ENCODE data around the gene PTGDS. TPM values are rescaled to one million over a fixed set of nuclear protein-coding genes. Genes with fewer than 3 reads are reported as not detected.
A peak's percentile ranks its signal among the peaks of the same experiment; 100 is the strongest.

PTGDS gene
- polyA plus RNA-seq, 4 donors = 0.86 to 38.0 (median 19.4) TPM

DNA sequence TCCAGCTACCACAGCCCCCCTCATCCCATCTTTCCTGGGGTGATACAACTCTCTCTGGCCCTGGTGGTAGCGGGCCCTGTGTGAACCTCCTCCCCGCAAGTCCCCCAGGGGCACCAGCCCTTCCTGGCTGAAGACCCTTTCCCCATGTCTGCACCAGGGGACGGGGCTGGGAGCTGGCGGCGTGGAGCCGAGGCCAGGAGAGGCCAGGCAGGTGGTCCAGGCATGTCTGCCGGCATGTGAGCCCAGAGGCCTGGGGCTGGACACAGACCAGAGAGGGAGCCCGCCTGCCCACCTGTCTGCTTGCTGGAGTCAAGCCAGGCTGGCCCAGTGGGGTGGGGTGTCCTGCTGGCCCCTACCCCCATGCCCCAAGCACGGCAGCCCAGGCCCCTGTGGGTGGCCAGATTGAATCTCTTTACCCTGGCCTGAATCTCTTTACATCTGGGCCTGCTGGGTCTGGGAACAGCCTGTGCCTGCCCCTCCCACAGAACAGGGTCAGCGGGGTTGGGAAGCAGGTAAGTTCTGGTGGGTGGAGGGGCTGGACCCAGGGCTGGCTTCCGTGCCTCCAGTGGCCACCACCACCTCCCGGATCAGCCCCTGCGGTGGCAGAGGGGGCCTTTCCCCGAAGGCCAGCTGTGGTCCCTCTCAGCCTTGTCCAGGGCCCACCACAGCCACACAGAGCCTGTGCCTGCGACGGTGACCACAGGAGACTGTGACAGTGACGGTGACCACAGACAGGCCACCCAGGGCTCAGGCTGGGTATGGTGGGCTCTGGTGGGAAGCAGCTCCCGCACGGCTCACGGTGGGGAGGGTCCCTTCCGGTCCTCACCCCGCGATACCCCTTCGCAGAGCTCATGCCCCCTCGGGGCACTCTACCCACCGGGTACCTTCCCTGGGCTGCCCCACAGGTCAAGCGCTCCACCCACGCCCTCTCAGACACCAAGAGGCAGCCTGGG is 18.1 kb upstream of the PTGDS start:
- Histone ChIP-seq H3K9me3 (ENCODE audit: control insufficient read depth in 2 of 2, insufficient read depth in 1 of 2, low read depth in 1 of 2, low read length in 1 of 2) (no peaks in the 10 kb centered on the region), H3K27me3 (ENCODE audit: control insufficient read depth in 3 of 3, insufficient read depth in 3 of 3, low read length in 3 of 3) (no peaks in the 10 kb centered on the region), H3K4me3 (ENCODE audit: low read depth in 1 of 3, low read length in 3 of 3) (no peak overlapping the region), H3K27ac (ENCODE audit: low read depth in 1 of 3, low read length in 2 of 3) (no peak overlapping the region), H3K4me1 (ENCODE audit: control insufficient read depth in 3 of 3, insufficient read depth in 2 of 3, low read depth in 1 of 3, low read length in 2 of 3) (peaks cover 0 to 2% (median 0%) of the 10 kb centered on the region in 3 donors), H3K36me3 (ENCODE audit: control insufficient read depth in 3 of 3, insufficient read depth in 2 of 3, low read depth in 1 of 3, low read length in 3 of 3) (peaks cover 0 to 19% (median 0%) of the 10 kb centered on the region in 3 donors)
- DNase-seq (no peak), FAIRE-seq (no peak)
- 75 to 87% (median 85%) methylated on average over 18 to 28 of the region's 28 CpGs for WGBS, 3 donors

DNA sequence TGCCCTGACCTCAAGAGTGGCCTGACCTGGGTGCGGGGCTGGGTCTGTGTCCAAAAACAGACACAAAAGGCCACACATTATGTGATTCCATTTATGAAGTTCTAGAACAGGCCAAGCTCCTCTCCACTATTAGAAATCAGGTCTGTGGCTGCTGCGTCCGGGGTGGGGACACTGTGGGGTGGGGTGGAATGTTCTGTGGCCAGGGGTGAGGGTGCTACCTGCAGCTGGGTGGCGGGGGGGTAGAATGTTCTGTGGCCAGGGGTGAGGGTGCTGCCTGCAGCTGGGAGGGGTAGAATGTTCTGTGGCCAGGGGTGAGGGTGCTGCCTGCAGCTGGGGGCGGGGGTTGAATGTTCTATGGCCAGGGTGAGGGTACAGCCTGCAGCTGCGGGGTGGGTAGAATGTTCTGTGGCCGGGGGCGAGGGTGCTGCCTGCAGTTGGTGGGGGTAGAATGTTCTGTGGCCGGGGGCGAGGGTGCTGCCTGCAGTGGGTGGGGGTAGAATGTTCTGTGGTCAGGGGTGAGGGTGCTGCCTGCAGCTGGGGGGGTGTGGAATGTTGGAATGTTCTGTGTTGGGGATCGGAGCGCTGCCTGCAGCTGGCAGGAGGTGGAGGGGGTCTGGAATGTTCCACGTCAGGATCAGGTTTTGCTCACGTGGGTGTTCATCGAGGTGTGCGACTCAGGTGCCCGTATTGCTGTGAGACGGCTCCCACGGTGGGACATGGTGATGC is 16.9 kb upstream of the PTGDS start:
- FAIRE-seq (no peak), DNase-seq (no peak)
- Histone ChIP-seq H3K4me3 (ENCODE audit: low read depth in 1 of 3, low read length in 3 of 3) (no peak overlapping the region), H3K36me3 (ENCODE audit: control insufficient read depth in 3 of 3, insufficient read depth in 2 of 3, low read depth in 1 of 3, low read length in 3 of 3) (peaks cover 0 to 9% (median 0%) of the 10 kb centered on the region in 3 donors), H3K9me3 (ENCODE audit: control insufficient read depth in 2 of 2, insufficient read depth in 1 of 2, low read depth in 1 of 2, low read length in 1 of 2) (no peaks in the 10 kb centered on the region), H3K4me1 (ENCODE audit: control insufficient read depth in 3 of 3, insufficient read depth in 2 of 3, low read depth in 1 of 3, low read length in 2 of 3) (peaks cover 0 to 10% (median 2%) of the 10 kb centered on the region in 3 donors), H3K27ac (ENCODE audit: low read depth in 1 of 3, low read length in 2 of 3) (no peak overlapping the region), H3K27me3 (ENCODE audit: control insufficient read depth in 3 of 3, insufficient read depth in 3 of 3, low read length in 3 of 3) (no peaks in the 10 kb centered on the region)
- 54 to 74% (median 60%) methylated on average over 17 to 19 of the region's 19 CpGs for WGBS, 3 donors

DNA sequence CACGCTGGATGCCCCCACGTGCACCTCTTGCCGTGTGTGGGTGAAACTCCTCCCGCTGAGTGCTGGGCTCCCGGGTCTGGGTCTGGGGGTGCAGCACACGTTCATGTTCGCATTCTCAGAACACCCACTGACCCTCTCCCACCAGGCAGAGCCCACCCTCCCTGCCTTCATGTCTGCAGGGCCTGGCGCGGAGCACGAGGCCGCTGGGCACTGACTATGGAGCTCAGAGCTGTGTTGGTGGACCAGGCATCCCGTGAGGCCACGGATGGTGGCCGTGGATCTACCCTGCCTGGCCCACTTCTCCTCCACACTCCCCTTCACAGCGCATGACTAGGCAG is 16.4 kb upstream of the PTGDS start:
- Histone ChIP-seq H3K27me3 (ENCODE audit: control insufficient read depth in 3 of 3, insufficient read depth in 3 of 3, low read length in 3 of 3) (peaks cover 0 to 5% (median 0%) of the 10 kb centered on the region in 3 donors), H3K4me1 (ENCODE audit: control insufficient read depth in 3 of 3, insufficient read depth in 2 of 3, low read depth in 1 of 3, low read length in 2 of 3) (peaks cover 0 to 10% (median 2%) of the 10 kb centered on the region in 3 donors), H3K36me3 (ENCODE audit: control insufficient read depth in 3 of 3, insufficient read depth in 2 of 3, low read depth in 1 of 3, low read length in 3 of 3) (peaks cover 0 to 4% (median 0%) of the 10 kb centered on the region in 3 donors), H3K27ac (ENCODE audit: low read depth in 1 of 3, low read length in 2 of 3) (peak overlapping the region in 1 of 3 donors; percentile 8), H3K9me3 (ENCODE audit: control insufficient read depth in 2 of 2, insufficient read depth in 1 of 2, low read depth in 1 of 2, low read length in 1 of 2) (no peaks in the 10 kb centered on the region), H3K4me3 (ENCODE audit: low read depth in 1 of 3, low read length in 3 of 3) (no peak overlapping the region)
- no peak for FAIRE-seq
- DNase-seq = no peak
- WGBS, 3 donors = 81 to 91% (median 86%) methylated on average over 14 to 15 of the region's 15 CpGs

DNA sequence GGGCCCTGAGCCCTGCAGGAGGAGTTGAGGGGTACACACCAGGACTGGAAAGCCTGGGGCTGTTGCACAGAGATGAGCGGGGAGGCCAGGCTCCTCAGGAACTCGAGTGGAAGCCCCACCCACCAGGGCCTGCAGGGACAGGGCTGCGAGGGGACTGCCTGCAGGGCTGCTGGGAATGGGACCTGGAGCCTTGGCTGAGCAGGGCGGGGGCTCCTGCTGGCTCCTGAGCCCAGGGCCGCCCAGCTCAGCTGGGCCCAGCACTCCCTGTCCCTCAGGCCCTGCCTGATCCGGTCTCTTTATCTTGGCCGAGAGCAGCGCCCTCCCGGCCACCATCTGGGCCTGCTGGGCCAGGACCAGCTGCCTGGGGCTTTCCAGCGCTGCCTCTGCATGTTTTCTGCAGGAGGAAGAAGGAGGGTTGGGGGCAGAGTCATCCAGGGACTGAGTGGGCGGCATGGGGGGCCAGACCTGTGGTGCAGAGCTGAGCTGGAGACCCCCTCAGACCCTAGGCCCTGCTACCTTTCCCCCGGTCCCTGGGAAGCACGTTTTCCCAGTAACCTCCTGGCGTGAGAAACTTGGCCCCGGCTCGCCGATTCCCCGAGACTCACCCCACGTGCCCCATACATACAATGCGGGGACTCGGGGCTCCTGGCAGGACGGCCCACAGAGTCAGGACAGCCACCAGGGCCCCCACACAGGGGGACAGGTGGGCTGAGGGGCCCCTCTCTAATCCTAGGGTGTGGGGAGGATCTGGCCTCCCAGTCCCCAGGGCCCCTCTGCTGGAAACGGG is 15.8 kb upstream of the PTGDS start:
- DNase-seq (no peak), FAIRE-seq (no peak)
- 63 to 73% (median 69%) methylated on average over 22 to 23 of the region's 23 CpGs for WGBS, 3 donors
- Histone ChIP-seq H3K4me1 (ENCODE audit: control insufficient read depth in 3 of 3, insufficient read depth in 2 of 3, low read depth in 1 of 3, low read length in 2 of 3) (peaks cover 0 to 13% (median 2%) of the 10 kb centered on the region in 3 donors), H3K4me3 (ENCODE audit: low read depth in 1 of 3, low read length in 3 of 3) (no peak overlapping the region), H3K9me3 (ENCODE audit: control insufficient read depth in 2 of 2, insufficient read depth in 1 of 2, low read depth in 1 of 2, low read length in 1 of 2) (no peaks in the 10 kb centered on the region), H3K36me3 (ENCODE audit: control insufficient read depth in 3 of 3, insufficient read depth in 2 of 3, low read depth in 1 of 3, low read length in 3 of 3) (no peaks in the 10 kb centered on the region), H3K27ac (ENCODE audit: low read depth in 1 of 3, low read length in 2 of 3) (no peak overlapping the region), H3K27me3 (ENCODE audit: control insufficient read depth in 3 of 3, insufficient read depth in 3 of 3, low read length in 3 of 3) (peaks cover 0 to 9% (median 0%) of the 10 kb centered on the region in 3 donors)

DNA sequence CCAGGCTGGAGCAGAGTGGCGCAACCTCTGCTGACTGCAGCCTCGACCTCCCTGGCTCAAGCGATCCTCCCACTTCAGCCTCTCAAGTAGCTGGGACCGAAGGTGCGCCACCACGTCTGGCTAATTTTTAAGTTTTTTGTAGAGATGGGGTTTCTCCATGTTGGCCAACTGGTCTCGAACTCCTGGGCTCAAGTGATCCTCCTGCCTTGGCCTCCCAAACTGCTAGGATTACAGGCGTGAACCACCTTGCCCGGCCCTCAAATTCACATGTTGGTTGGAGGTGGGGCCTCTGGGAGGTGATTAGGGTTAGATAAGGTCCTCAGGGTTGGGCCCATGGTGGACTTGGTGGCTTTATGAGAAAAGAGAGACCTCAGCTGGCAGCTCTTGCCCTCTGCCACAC is 15.1 kb upstream of the PTGDS start:
- DNase-seq (no peak), FAIRE-seq (no peak)
- H3K36me3 ChIP-seq (ENCODE audit: control insufficient read depth in 3 of 3, insufficient read depth in 2 of 3, low read depth in 1 of 3, low read length in 3 of 3) = no peaks in the 10 kb centered on the region
- H3K4me1 ChIP-seq (ENCODE audit: control insufficient read depth in 3 of 3, insufficient read depth in 2 of 3, low read depth in 1 of 3, low read length in 2 of 3) = peaks cover 0 to 13% (median 2%) of the 10 kb centered on the region in 3 donors
- H3K27ac ChIP-seq (ENCODE audit: low read depth in 1 of 3, low read length in 2 of 3) = no peak overlapping the region
- 83 to 93% (median 90%) methylated on average over 9 of the region's 9 CpGs for WGBS, 3 donors
- H3K9me3 ChIP-seq (ENCODE audit: control insufficient read depth in 2 of 2, insufficient read depth in 1 of 2, low read depth in 1 of 2, low read length in 1 of 2) = no peaks in the 10 kb centered on the region
- H3K4me3 ChIP-seq (ENCODE audit: low read depth in 1 of 3, low read length in 3 of 3) = no peak overlapping the region
- peaks cover 0 to 9% (median 0%) of the 10 kb centered on the region in 3 donors for H3K27me3 ChIP-seq (ENCODE audit: control insufficient read depth in 3 of 3, insufficient read depth in 3 of 3, low read length in 3 of 3)

DNA sequence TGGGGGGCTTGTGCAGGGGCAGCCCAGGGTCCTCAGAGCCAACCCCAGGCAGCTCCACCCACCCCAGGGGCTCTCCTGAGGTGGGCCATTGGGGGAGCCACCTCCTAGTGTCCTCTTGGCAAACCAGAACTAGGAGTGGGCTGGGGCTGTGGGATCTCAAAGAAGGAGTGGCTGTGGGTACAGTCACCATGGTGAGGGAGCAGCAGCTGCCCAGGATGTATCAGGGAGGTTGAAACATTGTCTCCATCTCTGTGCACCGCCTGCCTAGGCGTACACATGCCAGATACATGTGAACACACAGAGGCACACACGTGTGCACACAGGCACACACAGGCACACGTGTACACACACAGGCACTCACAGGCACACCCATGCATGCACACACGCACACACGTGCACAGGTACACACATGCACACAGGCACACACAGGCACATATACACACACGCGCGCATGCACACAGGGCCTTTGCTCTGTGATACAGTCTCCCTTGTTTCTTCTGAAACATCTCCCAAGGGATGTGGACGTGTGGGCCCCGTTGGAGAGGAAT is 14.5 kb upstream of the PTGDS start:
- no peak for FAIRE-seq

DNA sequence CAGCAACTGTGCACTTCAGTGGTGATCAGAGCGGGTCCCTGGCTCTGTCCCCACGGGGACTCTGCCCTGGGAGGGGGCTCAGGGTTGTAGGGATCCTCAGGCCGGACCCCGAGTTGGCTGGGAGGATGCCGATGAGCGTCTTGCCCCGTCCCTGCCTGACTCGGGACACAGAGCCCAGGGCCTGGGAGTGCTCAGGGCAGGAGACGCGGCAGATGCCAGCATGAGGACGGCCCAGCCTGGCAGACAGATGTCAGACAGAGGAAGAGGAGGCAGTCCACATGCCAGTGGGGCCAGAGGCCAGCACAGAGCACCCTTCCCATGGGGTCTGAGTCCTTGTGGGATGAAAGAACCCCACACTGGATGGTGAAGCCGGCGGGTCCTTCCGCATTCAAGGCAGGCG is 14.0 kb upstream of the PTGDS start:
- Histone ChIP-seq H3K4me3 (ENCODE audit: low read depth in 1 of 3, low read length in 3 of 3) (no peak overlapping the region), H3K4me1 (ENCODE audit: control insufficient read depth in 3 of 3, insufficient read depth in 2 of 3, low read depth in 1 of 3, low read length in 2 of 3) (peaks cover 0 to 13% (median 2%) of the 10 kb centered on the region in 3 donors), H3K27me3 (ENCODE audit: control insufficient read depth in 3 of 3, insufficient read depth in 3 of 3, low read length in 3 of 3) (peaks cover 0 to 9% (median 0%) of the 10 kb centered on the region in 3 donors), H3K9me3 (ENCODE audit: control insufficient read depth in 2 of 2, insufficient read depth in 1 of 2, low read depth in 1 of 2, low read length in 1 of 2) (no peaks in the 10 kb centered on the region), H3K27ac (ENCODE audit: low read depth in 1 of 3, low read length in 2 of 3) (no peak overlapping the region), H3K36me3 (ENCODE audit: control insufficient read depth in 3 of 3, insufficient read depth in 2 of 3, low read depth in 1 of 3, low read length in 3 of 3) (no peaks in the 10 kb centered on the region)
- DNase-seq = no peak
- FAIRE-seq = no peak
- 87 to 92% (median 87%) methylated on average over 12 to 15 of the region's 15 CpGs for WGBS, 3 donors

More for the DNA sequence above, 14.5 kb upstream of the PTGDS start:
- peaks cover 0 to 13% (median 2%) of the 10 kb centered on the region in 3 donors for H3K4me1 ChIP-seq (ENCODE audit: control insufficient read depth in 3 of 3, insufficient read depth in 2 of 3, low read depth in 1 of 3, low read length in 2 of 3)
- DNase-seq = no peak
- no peaks in the 10 kb centered on the region for H3K36me3 ChIP-seq (ENCODE audit: control insufficient read depth in 3 of 3, insufficient read depth in 2 of 3, low read depth in 1 of 3, low read length in 3 of 3)
- H3K4me3 ChIP-seq (ENCODE audit: low read depth in 1 of 3, low read length in 3 of 3) = no peak overlapping the region
- peaks cover 0 to 9% (median 0%) of the 10 kb centered on the region in 3 donors for H3K27me3 ChIP-seq (ENCODE audit: control insufficient read depth in 3 of 3, insufficient read depth in 3 of 3, low read length in 3 of 3)
- H3K9me3 ChIP-seq (ENCODE audit: control insufficient read depth in 2 of 2, insufficient read depth in 1 of 2, low read depth in 1 of 2, low read length in 1 of 2) = no peaks in the 10 kb centered on the region
- H3K27ac ChIP-seq (ENCODE audit: low read depth in 1 of 3, low read length in 2 of 3) = no peak overlapping the region
- 81 to 89% (median 86%) methylated on average over 11 of the region's 11 CpGs for WGBS, 3 donors

Data from small intestine (tissue), 7 donors.